OCI-LY3 (cell line): ENCODE data around the gene DNASE1L1.

Experiments used
- H2AFZ ChIP-seq: fragments of 200-600, 300-600 bp; shearing (Covaris generic); 2 replicates; pipeline ENCODE4 v1.6.0; 2014; ENCODE audit warnings: antibody characterized with exemption, low read depth, low read length
- H3K27ac ChIP-seq: fragments of 200-600, 300-600 bp; sonication (generic); 2 replicates; pipeline ENCODE4 v1.5.1; 2014; ENCODE audit warnings: mild to moderate bottlenecking, low read length, moderate library complexity, mixed read lengths
- H3K27me3 ChIP-seq: fragments of 200-600, 300-600 bp; sonication (generic); 2 replicates; pipeline ENCODE4 v1.6.1; 2014; ENCODE audit warnings: low read depth, low read length, mixed read lengths
- H3K36me3 ChIP-seq: fragments of 200-600, 300-600 bp; sonication (generic); replicated peaks from 2 replicates; pipeline ENCODE3; 2014; ENCODE audit warnings: low read depth, low read length, mixed read lengths
- H3K4me1 ChIP-seq: fragments of 300-600, 200-600 bp; sonication (generic); 2 replicates; pipeline ENCODE4 v1.6.1; 2014; ENCODE audit warnings: low read length, mixed read lengths
- H3K4me2 ChIP-seq: fragments of 200-600, 300-600 bp; sonication (generic); 2 replicates; pipeline ENCODE4 v1.6.1; 2014; ENCODE audit warnings: low read length, mixed read lengths
- H3K4me3 ChIP-seq: fragments of 300-600, 200-600 bp; sonication (generic); 2 replicates; pipeline ENCODE4 v1.5.1; 2014; ENCODE audit warnings: antibody characterized with exemption, mild to moderate bottlenecking, low read length, moderate library complexity
- H3K79me2 ChIP-seq: fragments of 300-600, 200-600 bp; shearing (Covaris generic); 2 replicates; pipeline ENCODE4 v1.6.1; 2014; ENCODE audit warnings: mild to moderate bottlenecking, low read length, mixed read lengths
- H3K9ac ChIP-seq: fragments of 300-600, 200-600 bp; shearing (Covaris generic); 2 replicates; pipeline ENCODE4 v1.6.0; 2014; ENCODE audit warnings: mild to moderate bottlenecking, low read length, moderate library complexity
- H3K9me3 ChIP-seq: fragments of 200-600, 300-600 bp; shearing (Covaris generic); 2 replicates; pipeline ENCODE4 v1.6.1; 2014; ENCODE audit warnings: low read length, mixed read lengths; ENCODE audit not compliant: insufficient read depth
- H4K20me1 ChIP-seq: fragments of 200-600, 300-600 bp; sonication (generic); 2 replicates; pipeline ENCODE4 v1.6.1; 2016; ENCODE audit warnings: low read length, mixed read lengths; ENCODE audit not compliant: insufficient read depth
- EZH2phosphoT487 ChIP-seq: fragments of 200-600 bp; shearing (Covaris generic); IDR thresholded peaks from 2 replicates; pipeline ENCODE4 v1.6.1; 2018; ENCODE audit warnings: antibody characterized with exemption, mixed run types, low read depth
- TF ChIP-seq, protein P1 (sequence below): fragments of 200-600, 300-600 bp; sonication (generic); IDR thresholded peaks from 2 replicates; pipeline ENCODE4 v1.5.1; 2014; ENCODE audit warnings: antibody characterized with exemption, low read length, low read depth

The DNASE1L1 gene

DNA sequence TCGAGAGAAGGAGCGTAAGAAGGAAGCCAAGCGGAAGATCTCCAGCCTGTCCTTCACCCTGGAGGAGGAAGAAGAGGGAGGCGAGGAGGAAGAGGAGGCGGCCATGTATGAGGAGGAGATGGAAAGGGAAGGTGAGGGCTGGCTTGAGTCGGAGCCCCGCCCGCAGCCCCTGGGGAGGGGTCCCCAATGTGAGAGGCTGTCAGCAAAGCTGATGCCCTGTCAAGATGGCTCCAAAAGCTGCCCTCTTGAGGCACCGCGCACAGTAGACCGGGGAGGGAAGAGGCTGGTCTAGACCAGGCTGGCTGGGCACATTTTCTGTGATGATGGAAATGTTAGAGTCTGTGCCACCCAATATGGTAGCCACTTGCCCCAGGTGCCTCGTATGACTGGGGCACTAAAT, 37.4 kb upstream of the DNASE1L1 start:
- H3K4me1 ChIP-seq: peaks cover 9% of the 10 kb centered on the region; the same call in 1 of the 2 replicates
- peaks cover 12% of the 10 kb centered on the region for H3K79me2 ChIP-seq
- H4K20me1 ChIP-seq: no peaks in the 10 kb centered on the region
- H3K36me3 ChIP-seq: peaks cover 4% of the 10 kb centered on the region
- H3K27me3 ChIP-seq: no peaks in the 10 kb centered on the region
- no peak overlapping the region for H3K27ac ChIP-seq
- H3K4me2 ChIP-seq: no peak overlapping the region
- H3K4me3 ChIP-seq: no peak overlapping the region
- H3K9me3 ChIP-seq: no peaks in the 10 kb centered on the region
- H2AFZ ChIP-seq: no peak overlapping the region
- H3K9ac ChIP-seq: no peak overlapping the region
- TF ChIP-seq, protein P1, sequence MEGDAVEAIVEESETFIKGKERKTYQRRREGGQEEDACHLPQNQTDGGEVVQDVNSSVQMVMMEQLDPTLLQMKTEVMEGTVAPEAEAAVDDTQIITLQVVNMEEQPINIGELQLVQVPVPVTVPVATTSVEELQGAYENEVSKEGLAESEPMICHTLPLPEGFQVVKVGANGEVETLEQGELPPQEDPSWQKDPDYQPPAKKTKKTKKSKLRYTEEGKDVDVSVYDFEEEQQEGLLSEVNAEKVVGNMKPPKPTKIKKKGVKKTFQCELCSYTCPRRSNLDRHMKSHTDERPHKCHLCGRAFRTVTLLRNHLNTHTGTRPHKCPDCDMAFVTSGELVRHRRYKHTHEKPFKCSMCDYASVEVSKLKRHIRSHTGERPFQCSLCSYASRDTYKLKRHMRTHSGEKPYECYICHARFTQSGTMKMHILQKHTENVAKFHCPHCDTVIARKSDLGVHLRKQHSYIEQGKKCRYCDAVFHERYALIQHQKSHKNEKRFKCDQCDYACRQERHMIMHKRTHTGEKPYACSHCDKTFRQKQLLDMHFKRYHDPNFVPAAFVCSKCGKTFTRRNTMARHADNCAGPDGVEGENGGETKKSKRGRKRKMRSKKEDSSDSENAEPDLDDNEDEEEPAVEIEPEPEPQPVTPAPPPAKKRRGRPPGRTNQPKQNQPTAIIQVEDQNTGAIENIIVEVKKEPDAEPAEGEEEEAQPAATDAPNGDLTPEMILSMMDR: no peak
- TF ChIP-seq EZH2phosphoT487: no peak

DNA sequence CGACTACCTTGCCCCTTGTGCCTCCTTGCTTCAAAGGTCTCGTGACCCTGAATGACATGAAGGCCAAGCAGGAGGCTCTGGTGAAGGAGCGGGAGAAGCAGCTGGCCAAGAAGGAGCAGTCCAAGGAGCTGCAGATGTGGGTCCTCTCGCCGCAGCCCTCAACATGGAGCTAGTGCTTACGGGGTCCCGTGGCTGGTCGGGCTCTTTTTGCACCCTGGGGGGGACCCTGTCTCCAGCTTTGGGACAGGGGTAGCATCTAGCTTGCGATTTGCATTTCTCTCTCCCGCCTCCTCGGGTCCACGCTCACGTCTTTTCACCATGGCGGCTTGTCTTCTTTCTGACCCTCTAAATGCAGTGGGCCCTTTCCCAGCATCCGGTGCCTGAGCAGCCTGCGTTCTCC, 36.7 kb upstream of the DNASE1L1 start:
- Histone ChIP-seq H3K27ac (no peak overlapping the region), H3K36me3 (peaks cover 4% of the 10 kb centered on the region), H3K9ac (no peak overlapping the region), H3K4me3 (no peak overlapping the region), H4K20me1 (no peaks in the 10 kb centered on the region), H3K27me3 (no peaks in the 10 kb centered on the region), H3K9me3 (no peaks in the 10 kb centered on the region), H3K4me1 (peaks cover 9% of the 10 kb centered on the region; the same call in 1 of the 2 replicates), H3K79me2 (peaks cover 12% of the 10 kb centered on the region), H3K4me2 (no peak overlapping the region), H2AFZ (no peak overlapping the region)
- TF ChIP-seq EZH2phosphoT487: no peak
- TF ChIP-seq, protein P1: no peak

DNA sequence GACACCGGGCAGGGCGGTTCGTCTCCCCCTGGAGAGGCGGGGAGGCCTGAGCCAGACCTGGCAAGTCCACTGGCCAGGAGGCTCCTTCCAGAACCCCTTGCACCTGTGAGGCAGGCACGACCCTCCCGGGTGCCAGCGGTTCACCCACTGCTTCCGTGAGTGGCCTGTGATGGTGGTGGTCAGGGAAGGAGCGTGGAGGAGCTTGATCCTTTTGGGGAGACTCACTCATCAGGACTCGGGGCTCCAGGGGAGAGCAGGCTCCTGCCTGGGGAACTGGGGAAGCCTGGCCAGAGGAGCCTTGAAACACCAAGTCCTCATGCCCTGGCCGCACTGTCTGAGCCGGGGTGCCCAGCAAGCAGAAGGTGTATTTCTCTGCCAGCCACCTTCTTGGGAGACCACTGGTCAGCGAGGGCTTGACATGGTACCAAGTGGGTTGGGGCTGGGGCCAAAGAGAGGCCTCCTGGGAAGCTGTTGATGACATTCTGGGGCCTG, 35.7 kb upstream of the DNASE1L1 start:
- H3K27ac ChIP-seq: 0 out of 2 replicates have a peak overlapping the region, but pooled peaks have one; percentile 2
- peaks cover 9% of the 10 kb centered on the region; the same call in 1 of the 2 replicates for H3K4me1 ChIP-seq
- H3K9me3 ChIP-seq: no peaks in the 10 kb centered on the region
- H3K27me3 ChIP-seq: no peaks in the 10 kb centered on the region
- no peak overlapping the region for H2AFZ ChIP-seq
- no peaks in the 10 kb centered on the region for H4K20me1 ChIP-seq
- peak overlapping the region; percentile 80 for H3K4me2 ChIP-seq
- no peaks in the 10 kb centered on the region for H3K36me3 ChIP-seq
- peak overlapping the region; percentile 87 for H3K4me3 ChIP-seq
- no peak for TF ChIP-seq EZH2phosphoT487
- TF ChIP-seq, protein P1: no peak
- peaks cover 12% of the 10 kb centered on the region for H3K79me2 ChIP-seq
- peak overlapping the region; percentile 72 for H3K9ac ChIP-seq

DNA sequence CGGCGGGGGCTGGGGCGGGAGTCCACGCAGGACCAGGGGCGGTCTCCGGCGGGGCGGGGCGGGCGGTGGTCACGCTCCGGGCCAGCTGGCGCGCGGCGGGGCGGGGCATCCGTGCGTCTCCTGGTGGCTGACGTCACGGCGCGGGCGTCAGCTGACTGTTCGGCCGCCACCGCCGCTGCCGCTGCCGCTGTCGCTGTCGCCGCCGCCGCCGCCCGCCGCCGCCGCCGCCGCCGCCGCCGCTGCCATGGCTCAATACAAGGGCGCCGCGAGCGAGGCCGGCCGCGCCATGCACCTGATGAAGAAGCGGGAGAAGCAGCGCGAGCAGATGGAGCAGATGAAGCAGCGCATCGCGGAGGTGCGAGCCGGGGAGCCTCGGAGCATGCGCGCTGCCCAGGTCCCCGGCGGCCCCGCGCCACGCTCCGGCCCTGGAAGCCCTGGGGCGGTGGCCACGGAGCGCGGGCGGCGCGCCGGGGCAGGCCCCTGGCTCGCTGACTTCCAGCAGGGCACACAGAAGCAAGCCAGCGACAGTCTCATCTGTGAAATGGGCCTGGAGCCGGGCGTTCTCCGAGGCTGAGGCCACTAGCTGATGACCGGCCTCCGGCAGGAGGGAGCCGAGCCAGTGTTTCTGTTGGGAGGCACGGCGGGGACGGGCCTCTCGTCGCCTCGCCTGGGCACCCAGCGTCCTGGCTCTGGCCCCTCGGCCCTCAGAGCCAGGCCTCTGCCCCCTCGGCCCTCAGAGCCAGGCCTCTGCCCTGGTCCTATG, 35.1 kb upstream of the DNASE1L1 start, which contains the start of gene FAM50A:
FAM50A (plus strand) TSS at position 150 of the 763 bp plus-strand sequence; CDS start at position 245, 95 bp downstream.
- TF ChIP-seq EZH2phosphoT487: no peak
- TF ChIP-seq, protein P1: no peak
- no peaks in the 10 kb centered on the region for H3K27me3 ChIP-seq
- H3K36me3 ChIP-seq: no peaks in the 10 kb centered on the region
- no peaks in the 10 kb centered on the region for H4K20me1 ChIP-seq
- peaks cover 12% of the 10 kb centered on the region for H3K79me2 ChIP-seq
- H3K9me3 ChIP-seq: no peaks in the 10 kb centered on the region
- H3K4me1 ChIP-seq: peaks cover 9% of the 10 kb centered on the region; the same call in 1 of the 2 replicates
- peak within 1 kb of the TSS; percentile 72 for H3K9ac ChIP-seq
- H3K27ac ChIP-seq: peak within 1 kb of the TSS; percentile 19; the same call in 1 of the 2 replicates
- peak within 1 kb of the TSS; percentile 89 for H3K4me2 ChIP-seq
- peak within 1 kb of the TSS; percentile 87 for H3K4me3 ChIP-seq
- H2AFZ ChIP-seq: no peak within 1 kb of the TSS
